ENCODE measurements around the gene TBC1D5.
"Not testable (repeated sequence)": the region's sequence is repeated elsewhere in the genome, so short reads cannot be mapped to it uniquely, and the experiment has no call there.

Gene TBC1D5

GRCh38 chr3:17655743-17656142 is 86.7 kb downstream of the TBC1D5 start:
- no peaks in the 10 kb centered on the region for H3K36me3 ChIP-seq (ENCODE audit: insufficient read depth, low read length)
- H3K9me3 ChIP-seq (ENCODE audit: low read depth, low read length) = no peaks in the 10 kb centered on the region
- H3K4me3 ChIP-seq = no peak overlapping the region
- no peak for DNase-seq (ENCODE audit: low read depth, low spot score)
- H3K27ac ChIP-seq = no peak overlapping the region
- H3K9ac ChIP-seq (ENCODE audit: insufficient read length) = no peak overlapping the region
- TF ChIP-seq FOXP2 (optimal IDR thresholded peaks at IDR 0.05; ENCODE audit: control extremely low read depth, extremely low read length, insufficient read depth) = no peak
- TF ChIP-seq EZH2 (IDR thresholded peaks at IDR 0.05) = no peak
- no peak for TF ChIP-seq POLR2AphosphoS5 (IDR thresholded peaks at IDR 0.05; ENCODE audit: borderline replicate concordance, low read depth, low read length)

- H3K9ac ChIP-seq (ENCODE audit: insufficient read length); H3K36me3 ChIP-seq (ENCODE audit: insufficient read depth, low read length); H3K4me3 ChIP-seq; DNase-seq (ENCODE audit: low read depth, low spot score); H3K27ac ChIP-seq; H3K9me3 ChIP-seq (ENCODE audit: low read depth, low read length): not testable (repeated sequence)
Observed at GRCh38 chr3:17649748-17650147, 92.7 kb downstream of the TBC1D5 start.

DNA sequence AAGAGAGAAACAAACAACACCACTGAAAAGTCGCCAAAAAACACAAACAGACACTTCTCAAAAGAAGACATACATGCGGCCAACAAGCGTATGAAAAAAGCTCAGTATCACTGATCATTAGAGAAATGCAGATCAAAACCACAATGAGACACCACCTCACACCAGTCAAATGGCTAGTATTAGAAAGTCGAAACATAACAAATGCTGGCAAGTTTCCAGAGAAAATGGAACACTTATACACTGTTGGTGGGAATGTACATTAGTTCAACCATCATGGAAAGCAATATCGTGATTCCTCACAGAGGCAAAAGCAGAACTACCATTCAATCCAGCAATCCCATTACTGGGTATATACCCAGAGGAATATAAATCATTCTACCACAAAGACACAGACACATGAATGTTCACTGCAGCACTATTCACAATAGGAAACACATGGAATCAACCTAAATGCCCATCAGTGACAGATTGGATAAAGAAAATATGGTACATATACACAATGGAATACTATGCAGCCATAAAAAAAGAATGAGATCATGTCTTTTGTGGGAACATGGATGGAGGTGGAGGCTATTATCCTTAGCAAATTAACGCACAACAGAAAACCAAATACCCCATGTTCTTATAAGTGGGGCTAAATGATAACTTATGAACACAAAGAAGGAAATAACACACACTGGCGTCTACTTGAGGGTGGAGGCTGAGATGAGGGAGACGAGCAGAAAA is 93.6 kb downstream of the TBC1D5 start:
- not testable (repeated sequence) for DNase-seq (ENCODE audit: low read depth, low spot score); H3K9ac ChIP-seq (ENCODE audit: insufficient read length); H3K4me3 ChIP-seq; H3K36me3 ChIP-seq (ENCODE audit: insufficient read depth, low read length); H3K27ac ChIP-seq; H3K9me3 ChIP-seq (ENCODE audit: low read depth, low read length)

DNA sequence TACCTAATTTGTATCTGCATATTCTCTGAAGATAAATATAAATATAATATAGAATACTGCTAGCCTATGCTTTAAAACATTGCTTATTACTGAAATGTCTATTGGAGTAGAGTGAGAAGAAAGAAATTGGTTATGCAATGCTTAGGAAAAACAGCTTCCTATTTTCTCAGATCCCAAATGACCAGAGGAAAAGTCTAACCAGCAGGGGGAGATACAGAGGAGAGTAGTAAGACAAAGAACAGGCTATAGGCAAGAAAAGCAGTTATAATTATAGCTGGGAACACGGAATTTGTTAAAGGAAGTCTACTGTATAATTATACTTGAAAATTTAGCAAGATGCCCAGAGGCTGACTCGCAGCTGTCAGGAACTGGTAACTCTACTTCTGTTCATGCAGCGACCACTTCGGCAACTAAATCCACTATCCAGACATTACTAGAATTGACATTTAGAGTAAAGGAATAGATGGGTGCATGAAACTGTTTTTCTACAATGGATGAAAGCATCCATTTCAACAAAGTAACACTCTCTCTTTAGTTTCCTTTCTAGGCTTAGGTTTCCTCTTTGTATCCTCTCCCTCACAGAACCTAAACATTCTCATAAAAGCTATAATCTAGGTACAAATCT is 97.2 kb downstream of the TBC1D5 start:
- TF ChIP-seq FOXP2 (optimal IDR thresholded peaks at IDR 0.05; ENCODE audit: control extremely low read depth, extremely low read length, insufficient read depth) (no peak), EZH2 (IDR thresholded peaks at IDR 0.05) (no peak)
- H3K9me3 ChIP-seq (ENCODE audit: low read depth, low read length) = no peaks in the 10 kb centered on the region
- H3K4me3 ChIP-seq = no peak overlapping the region
- no peak overlapping the region for H3K27ac ChIP-seq
- DNase-seq (ENCODE audit: low read depth, low spot score) = no peak
- no peaks in the 10 kb centered on the region for H3K36me3 ChIP-seq (ENCODE audit: insufficient read depth, low read length)
- no peak overlapping the region for H3K9ac ChIP-seq (ENCODE audit: insufficient read length)

DNA sequence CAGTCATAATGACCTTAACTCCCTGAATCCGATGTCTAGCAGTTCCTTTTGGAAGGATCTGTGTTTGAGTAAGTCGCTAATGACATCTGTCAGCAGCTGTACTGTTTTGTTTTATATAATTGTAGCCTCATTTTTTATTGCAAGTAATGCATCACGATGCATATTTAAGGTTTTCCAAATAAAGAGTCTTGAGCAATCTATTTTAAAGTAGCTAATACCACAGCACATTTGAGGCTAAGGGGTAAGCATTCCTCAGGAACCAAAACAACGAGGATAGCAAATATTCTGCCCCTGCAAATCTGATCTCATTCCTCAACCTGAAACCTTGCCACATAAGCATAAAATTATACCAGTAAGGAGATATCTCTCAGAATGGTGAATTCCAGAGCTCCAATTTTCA is 98.7 kb downstream of the TBC1D5 start:
- Histone ChIP-seq H3K27ac (0 out of 2 replicates have a peak overlapping the region, but pooled peaks have one; percentile 13), H3K9ac (ENCODE audit: insufficient read length) (no peak overlapping the region), H3K36me3 (ENCODE audit: insufficient read depth, low read length) (no peaks in the 10 kb centered on the region), H3K4me3 (no peak overlapping the region), H3K9me3 (ENCODE audit: low read depth, low read length) (no peaks in the 10 kb centered on the region)
- TF ChIP-seq POLR2AphosphoS5 (IDR thresholded peaks at IDR 0.05; ENCODE audit: borderline replicate concordance, low read depth, low read length) = no peak
- no peak for TF ChIP-seq FOXP2 (optimal IDR thresholded peaks at IDR 0.05; ENCODE audit: control extremely low read depth, extremely low read length, insufficient read depth)
- TF ChIP-seq EZH2 (IDR thresholded peaks at IDR 0.05) = no peak
- no peak for DNase-seq (ENCODE audit: low read depth, low spot score)

- Histone ChIP-seq H3K36me3 (ENCODE audit: insufficient read depth, low read length) (no peaks in the 10 kb centered on the region), H3K9ac (ENCODE audit: insufficient read length) (no peak overlapping the region), H3K4me3 (no peak overlapping the region), H3K27ac (no peak overlapping the region), H3K9me3 (ENCODE audit: low read depth, low read length) (no peaks in the 10 kb centered on the region)
- TF ChIP-seq FOXP2 (optimal IDR thresholded peaks at IDR 0.05; ENCODE audit: control extremely low read depth, extremely low read length, insufficient read depth) = no peak
- TF ChIP-seq EZH2 (IDR thresholded peaks at IDR 0.05) = no peak
- TF ChIP-seq POLR2AphosphoS5 (IDR thresholded peaks at IDR 0.05; ENCODE audit: borderline replicate concordance, low read depth, low read length) = no peak
- no peak for DNase-seq (ENCODE audit: low read depth, low spot score)
Observed at GRCh38 chr3:17642474-17642873, 100.0 kb downstream of the TBC1D5 start.

DNA sequence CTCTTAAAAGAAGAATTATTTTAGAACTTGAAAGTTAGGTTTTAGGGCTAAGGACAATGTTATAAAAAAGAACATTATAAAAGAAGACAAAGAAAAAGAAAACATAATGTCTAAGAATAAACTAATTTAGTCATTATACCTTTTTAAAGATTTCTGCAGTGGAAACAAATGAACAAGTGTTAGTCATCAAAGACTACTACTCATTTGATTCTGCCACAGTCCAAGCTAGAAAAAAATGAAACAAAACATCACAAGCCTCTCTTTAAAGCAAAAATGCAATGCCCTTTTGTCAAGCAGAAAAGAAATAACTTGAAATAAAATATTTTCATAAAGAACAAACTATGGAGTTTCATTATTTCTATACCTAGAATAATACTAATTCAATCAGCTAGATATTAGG is 102.0 kb downstream of the TBC1D5 start:
- Histone ChIP-seq H3K9ac (ENCODE audit: insufficient read length) (no peak overlapping the region), H3K9me3 (ENCODE audit: low read depth, low read length) (no peaks in the 10 kb centered on the region), H3K27ac (0 out of 2 replicates have a peak overlapping the region, but pooled peaks have one; percentile 13), H3K4me3 (no peak overlapping the region), H3K36me3 (ENCODE audit: insufficient read depth, low read length) (no peaks in the 10 kb centered on the region)
- DNase-seq (ENCODE audit: low read depth, low spot score) = no peak
- no peak for TF ChIP-seq POLR2AphosphoS5 (IDR thresholded peaks at IDR 0.05; ENCODE audit: borderline replicate concordance, low read depth, low read length)
- no peak for TF ChIP-seq EZH2 (IDR thresholded peaks at IDR 0.05)
- TF ChIP-seq FOXP2 (optimal IDR thresholded peaks at IDR 0.05; ENCODE audit: control extremely low read depth, extremely low read length, insufficient read depth) = no peak

GRCh38 chr3:17639765-17640164 is 102.7 kb downstream of the TBC1D5 start:
- H3K9me3 ChIP-seq (ENCODE audit: low read depth, low read length) = no peaks in the 10 kb centered on the region
- H3K9ac ChIP-seq (ENCODE audit: insufficient read length) = no peak overlapping the region
- no peaks in the 10 kb centered on the region for H3K36me3 ChIP-seq (ENCODE audit: insufficient read depth, low read length)
- no peak for DNase-seq (ENCODE audit: low read depth, low spot score)
- H3K27ac ChIP-seq = no peak overlapping the region
- no peak overlapping the region for H3K4me3 ChIP-seq
- TF ChIP-seq EZH2 (IDR thresholded peaks at IDR 0.05) (no peak), FOXP2 (optimal IDR thresholded peaks at IDR 0.05; ENCODE audit: control extremely low read depth, extremely low read length, insufficient read depth) (no peak), POLR2AphosphoS5 (IDR thresholded peaks at IDR 0.05; ENCODE audit: borderline replicate concordance, low read depth, low read length) (no peak)

- Histone ChIP-seq H3K36me3 (ENCODE audit: insufficient read depth, low read length) (no peaks in the 10 kb centered on the region), H3K4me3 (no peak overlapping the region), H3K9ac (ENCODE audit: insufficient read length) (no peak overlapping the region), H3K9me3 (ENCODE audit: low read depth, low read length) (no peaks in the 10 kb centered on the region), H3K27ac (no peak overlapping the region)
- TF ChIP-seq POLR2AphosphoS5 (IDR thresholded peaks at IDR 0.05; ENCODE audit: borderline replicate concordance, low read depth, low read length) = no peak
- no peak for TF ChIP-seq FOXP2 (optimal IDR thresholded peaks at IDR 0.05; ENCODE audit: control extremely low read depth, extremely low read length, insufficient read depth)
- TF ChIP-seq EZH2 (IDR thresholded peaks at IDR 0.05) = no peak
- no peak for DNase-seq (ENCODE audit: low read depth, low spot score)
Observed at GRCh38 chr3:17639257-17639656, 103.2 kb downstream of the TBC1D5 start.
